Loucy (cell line): ENCODE data around the gene TXNL1.

ENCODE experiments used
- H2AFZ ChIP-seq: fragments of 200-600 bp; sonication (generic); 2 replicates; pipeline ENCODE4 v1.6.0; 2016; ENCODE audit warnings: antibody characterized with exemption, mild to moderate bottlenecking, low read length, moderate library complexity
- H3F3A ChIP-seq: fragments of 200-600 bp; 2 replicates; pipeline ENCODE4 v1.6.0; 2016; ENCODE audit warnings: antibody characterized with exemption, low read depth, mild to moderate bottlenecking
- H3K27me3 ChIP-seq: fragments of 200-600 bp; sonication (generic); 2 replicates; pipeline ENCODE4 v1.6.1; 2014; ENCODE audit warnings: low read length, mild to moderate bottlenecking; ENCODE audit not compliant: insufficient read depth, poor library complexity, severe bottlenecking
- H3K36me3 ChIP-seq: fragments of 200-600 bp; sonication (generic); 2 replicates; pipeline ENCODE4 v1.6.1; 2016; ENCODE audit warnings: low read length; ENCODE audit not compliant: insufficient read depth
- H3K4me1 ChIP-seq: fragments of 200-600 bp; sonication (generic); 2 replicates; pipeline ENCODE4 v1.5.1; 2014; ENCODE audit warnings: low read length, mild to moderate bottlenecking; ENCODE audit not compliant: insufficient read depth, poor library complexity, severe bottlenecking
- H3K4me2 ChIP-seq: fragments of 200-600 bp; sonication (generic); 2 replicates; pipeline ENCODE4 v1.6.0; 2014; ENCODE audit warnings: antibody characterized with exemption, low read length, low read depth, mild to moderate bottlenecking; ENCODE audit not compliant: poor library complexity, severe bottlenecking
- H3K4me3 ChIP-seq: fragments of 200-600 bp; sonication (generic); 2 replicates; pipeline ENCODE4 v1.5.1; 2014; ENCODE audit warnings: low read length, mild to moderate bottlenecking, mixed read lengths; ENCODE audit not compliant: poor library complexity, severe bottlenecking
- H3K79me2 ChIP-seq: fragments of 200-600 bp; sonication (generic); 2 replicates; pipeline ENCODE4 v1.6.1; 2014; ENCODE audit warnings: low read length; ENCODE audit not compliant: insufficient read depth
- H3K9ac ChIP-seq: fragments of 200-600 bp; sonication (generic); 2 replicates; pipeline ENCODE4 v1.6.0; 2014; ENCODE audit warnings: mild to moderate bottlenecking, low read depth, low read length, moderate library complexity; ENCODE audit not compliant: poor library complexity, severe bottlenecking
- H3K9me2 ChIP-seq: fragments of 200-600 bp; sonication (generic); replicated peaks from 2 replicates; pipeline ENCODE4 v1.6.1; 2016; ENCODE audit warnings: low read depth, low read length, mixed read lengths
- H3K9me3 ChIP-seq: fragments of 200-600 bp; sonication (generic); 2 replicates; pipeline ENCODE4 v1.6.1; 2014; ENCODE audit warnings: mild to moderate bottlenecking, antibody characterized with exemption, low read length, low read depth; ENCODE audit not compliant: insufficient read depth
- H4K20me1 ChIP-seq: fragments of 200-600 bp; sonication (generic); 2 replicates; pipeline ENCODE4 v1.6.0; 2014; ENCODE audit warnings: antibody characterized with exemption, low read length, mild to moderate bottlenecking; ENCODE audit not compliant: insufficient read depth, poor library complexity, severe bottlenecking
- EZH2phosphoT487 ChIP-seq: fragments of 200-600 bp; IDR thresholded peaks from 2 replicates; pipeline ENCODE4 v1.6.1; 2018; ENCODE audit warnings: antibody characterized with exemption, mild to moderate bottlenecking, moderate library complexity, borderline replicate concordance
- TF ChIP-seq, protein P1 (sequence below): fragments of 200-600 bp; sonication (generic); conservative IDR thresholded peaks from 2 replicates; pipeline ENCODE4 v1.5.1; 2014; ENCODE audit warnings: mild to moderate bottlenecking, antibody characterized with exemption, low read length

Gene TXNL1

DNA sequence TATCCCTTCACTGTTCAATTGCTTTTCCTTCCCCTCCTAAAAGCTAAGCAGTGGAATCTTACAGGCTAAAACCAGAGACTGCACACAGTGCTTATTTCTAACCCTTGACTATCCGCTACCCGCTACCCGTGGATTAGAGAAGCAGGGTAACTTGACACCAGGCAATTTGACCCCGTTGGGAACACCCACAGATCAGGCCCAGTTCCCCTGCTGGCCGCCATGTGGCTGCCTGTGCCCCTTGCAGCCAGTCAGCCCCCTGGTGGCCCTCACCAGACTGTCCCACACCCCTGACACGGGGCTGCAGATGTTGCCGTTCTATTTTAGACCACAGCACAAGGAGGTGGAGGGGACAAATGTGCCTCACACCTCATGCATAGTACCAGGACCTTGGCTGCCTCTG, 74.8 kb downstream of the TXNL1 start:
- H3K79me2 ChIP-seq, result no peaks in the 10 kb centered on the region
- TF ChIP-seq EZH2phosphoT487, result no peak
- TF ChIP-seq, protein P1, sequence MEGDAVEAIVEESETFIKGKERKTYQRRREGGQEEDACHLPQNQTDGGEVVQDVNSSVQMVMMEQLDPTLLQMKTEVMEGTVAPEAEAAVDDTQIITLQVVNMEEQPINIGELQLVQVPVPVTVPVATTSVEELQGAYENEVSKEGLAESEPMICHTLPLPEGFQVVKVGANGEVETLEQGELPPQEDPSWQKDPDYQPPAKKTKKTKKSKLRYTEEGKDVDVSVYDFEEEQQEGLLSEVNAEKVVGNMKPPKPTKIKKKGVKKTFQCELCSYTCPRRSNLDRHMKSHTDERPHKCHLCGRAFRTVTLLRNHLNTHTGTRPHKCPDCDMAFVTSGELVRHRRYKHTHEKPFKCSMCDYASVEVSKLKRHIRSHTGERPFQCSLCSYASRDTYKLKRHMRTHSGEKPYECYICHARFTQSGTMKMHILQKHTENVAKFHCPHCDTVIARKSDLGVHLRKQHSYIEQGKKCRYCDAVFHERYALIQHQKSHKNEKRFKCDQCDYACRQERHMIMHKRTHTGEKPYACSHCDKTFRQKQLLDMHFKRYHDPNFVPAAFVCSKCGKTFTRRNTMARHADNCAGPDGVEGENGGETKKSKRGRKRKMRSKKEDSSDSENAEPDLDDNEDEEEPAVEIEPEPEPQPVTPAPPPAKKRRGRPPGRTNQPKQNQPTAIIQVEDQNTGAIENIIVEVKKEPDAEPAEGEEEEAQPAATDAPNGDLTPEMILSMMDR, result peak; percentile 57
- no peaks in the 10 kb centered on the region for H3K9me2 ChIP-seq
- H3K4me2 ChIP-seq, result no peak overlapping the region
- no peak overlapping the region for H3K4me3 ChIP-seq
- no peaks in the 10 kb centered on the region for H3K9me3 ChIP-seq
- H3K4me1 ChIP-seq, result no peaks in the 10 kb centered on the region
- H4K20me1 ChIP-seq, result no peaks in the 10 kb centered on the region
- H3K9ac ChIP-seq, result no peak overlapping the region
- no peak overlapping the region for H2AFZ ChIP-seq
- H3K36me3 ChIP-seq, result no peaks in the 10 kb centered on the region
- H3K27me3 ChIP-seq, result no peaks in the 10 kb centered on the region
- H3F3A ChIP-seq, result no peaks in the 10 kb centered on the region

DNA sequence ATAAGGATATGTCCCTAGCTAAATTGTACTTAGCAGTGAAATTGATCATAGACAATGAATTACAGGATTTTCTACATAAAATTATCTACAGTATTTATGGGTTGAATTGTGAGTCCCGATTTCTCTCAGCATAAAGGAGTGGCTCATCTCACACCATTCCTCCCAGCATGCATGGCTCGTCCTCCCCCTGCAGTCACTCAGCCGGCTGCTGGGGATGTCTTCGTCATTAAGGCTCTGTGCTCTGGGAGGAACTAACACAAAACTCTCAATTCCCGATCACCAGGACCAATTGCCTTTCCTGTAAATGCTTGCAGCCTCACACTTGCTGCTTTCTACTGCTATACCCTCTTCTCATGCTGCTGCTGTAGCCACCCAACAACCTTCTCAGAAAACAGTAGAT, 75.9 kb downstream of the TXNL1 start:
- Histone ChIP-seq H4K20me1 (no peaks in the 10 kb centered on the region), H3K9me2 (no peaks in the 10 kb centered on the region), H3K36me3 (no peaks in the 10 kb centered on the region), H3F3A (no peaks in the 10 kb centered on the region), H3K79me2 (no peaks in the 10 kb centered on the region), H3K9ac (no peak overlapping the region), H3K27me3 (no peaks in the 10 kb centered on the region), H3K4me1 (no peaks in the 10 kb centered on the region), H3K9me3 (no peaks in the 10 kb centered on the region), H2AFZ (no peak overlapping the region), H3K4me3 (no peak overlapping the region), H3K4me2 (no peak overlapping the region)
- TF ChIP-seq EZH2phosphoT487, result no peak
- TF ChIP-seq, protein P1, result no peak

DNA sequence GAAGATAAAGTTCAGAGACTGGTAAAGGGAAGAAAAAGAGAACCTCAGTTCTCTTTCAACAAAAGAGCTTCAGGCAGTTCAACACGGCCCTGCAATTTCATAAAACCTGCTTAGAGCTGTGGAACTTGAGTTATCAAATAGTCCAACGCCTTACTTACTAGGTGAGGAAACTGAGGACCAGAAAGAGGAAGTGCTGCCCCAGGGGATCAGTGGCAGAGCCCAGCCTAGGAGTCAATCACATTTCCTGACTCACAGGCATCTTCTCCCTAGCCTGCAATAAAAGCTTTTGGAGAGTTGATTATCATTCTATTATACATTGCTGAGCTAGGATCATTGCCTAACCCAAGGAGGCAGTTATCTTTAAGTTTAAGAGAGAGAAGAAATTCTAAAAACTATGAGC, 77.4 kb downstream of the TXNL1 start:
- H3F3A ChIP-seq, result no peaks in the 10 kb centered on the region
- no peak overlapping the region for H3K4me3 ChIP-seq
- no peak overlapping the region for H3K4me2 ChIP-seq
- no peaks in the 10 kb centered on the region for H3K9me3 ChIP-seq
- no peaks in the 10 kb centered on the region for H4K20me1 ChIP-seq
- no peak for TF ChIP-seq EZH2phosphoT487
- TF ChIP-seq, protein P1, result no peak
- H2AFZ ChIP-seq, result no peak overlapping the region
- no peaks in the 10 kb centered on the region for H3K36me3 ChIP-seq
- H3K4me1 ChIP-seq, result no peaks in the 10 kb centered on the region
- H3K27me3 ChIP-seq, result no peaks in the 10 kb centered on the region
- no peaks in the 10 kb centered on the region for H3K79me2 ChIP-seq
- no peak overlapping the region for H3K9ac ChIP-seq
- H3K9me2 ChIP-seq, result no peaks in the 10 kb centered on the region
